Vagina (tissue), 2 donors: ENCODE measurements around the gene OR8B12. TPM values are rescaled to one million over a fixed set of nuclear protein-coding genes. Genes with fewer than 3 reads are reported as not detected.

Source experiments
- DNase-seq, 2 donors: peaks; one replicate each; pipeline ENCODE4 v3.0.0-alpha.2; 2017; ENCODE audit errors: extremely low spot score in 2 of 2
- H3K27ac ChIP-seq: fragments of 200-600 bp; sonication (generic); one replicate; pipeline ENCODE4 v1.5.1; 2019
- H3K27me3 ChIP-seq: fragments of 200-600 bp; sonication (generic); one replicate; pipeline ENCODE4 v1.5.1; 2019
- H3K36me3 ChIP-seq, 2 donors: fragments of 200-600 bp; sonication (generic); one replicate each; pipeline ENCODE4 v1.5.1; 2017 to 2019
- H3K4me1 ChIP-seq: fragments of 200-600 bp; sonication (generic); one replicate; pipeline ENCODE4 v1.5.1; 2019
- H3K4me3 ChIP-seq, 2 donors: fragments of 200-600 bp; sonication (generic); 1 replicate in 1 of 2; 2 replicates in 1 of 2; pipeline ENCODE4 v1.5.1; 2016 to 2019
- H3K9me3 ChIP-seq: fragments of 200-600 bp; sonication (generic); one replicate; pipeline ENCODE4 v1.5.1; 2019
- CTCF ChIP-seq, 3 experiments: fragments of 450-650 bp in 2 of 3; fragments of 200-600 bp in 1 of 3; sonication (generic) in 1 of 3; IDR thresholded peaks; one replicate each; pipeline ENCODE4 v1.5.1; 2017 to 2019; ENCODE audit warnings: antibody characterized with exemption in 3 of 3, mild to moderate bottlenecking in 2 of 3, moderate library complexity in 2 of 3
- POLR2A ChIP-seq, 2 donors: fragments of 450-650 bp; IDR thresholded peaks; one replicate each; pipeline ENCODE4 v1.6.1; 2017; ENCODE audit warnings: antibody characterized with exemption in 2 of 2, mild to moderate bottlenecking in 2 of 2, moderate library complexity in 2 of 2
- POLR2AphosphoS5 ChIP-seq, 2 donors: sonication (generic); formaldehyde crosslinking; IDR thresholded peaks; one replicate each; pipeline ENCODE4 v1.9.0; 2017; ENCODE audit warnings: antibody characterized with exemption in 2 of 2, mild to moderate bottlenecking in 2 of 2, low read depth in 1 of 2; ENCODE audit not compliant: insufficient read depth in 1 of 2
- intact Hi-C: fragments of 100-400 bp; cut with DNase I; formaldehyde crosslinking; loops from one replicate; pipeline ENCODE4 v1.15.1; 2023
- total RNA-seq: library from RNA; depleted of rRNA; stranded (reverse); fragments of >200 nt; gene quantifications from one replicate; pipeline ENCODE4 v1.2.3, GENCODE V29; 2016

OR8B12 gene
- total RNA-seq, 1 donor from 2014 or later = not detected

- intact Hi-C loops = no loop called here
- no peak for TF ChIP-seq CTCF (IDR thresholded peaks at IDR 0.05)
- no peak for TF ChIP-seq POLR2AphosphoS5 (IDR thresholded peaks at IDR 0.05; ENCODE audit: insufficient read depth in 1 of 2, low read depth in 1 of 2)
- TF ChIP-seq POLR2A (IDR thresholded peaks at IDR 0.05) = no peak
- Histone ChIP-seq H3K36me3 (no peaks in the 10 kb centered on the region), H3K9me3 (no peaks in the 10 kb centered on the region), H3K27me3 (no peaks in the 10 kb centered on the region), H3K4me3 (no peak overlapping the region), H3K27ac (no peak overlapping the region), H3K4me1 (no peaks in the 10 kb centered on the region)
- DNase-seq = no peak
These were observed 309 bp downstream of the OR8B12 start for GRCh38 chr11:124543145-124543544.

DNA sequence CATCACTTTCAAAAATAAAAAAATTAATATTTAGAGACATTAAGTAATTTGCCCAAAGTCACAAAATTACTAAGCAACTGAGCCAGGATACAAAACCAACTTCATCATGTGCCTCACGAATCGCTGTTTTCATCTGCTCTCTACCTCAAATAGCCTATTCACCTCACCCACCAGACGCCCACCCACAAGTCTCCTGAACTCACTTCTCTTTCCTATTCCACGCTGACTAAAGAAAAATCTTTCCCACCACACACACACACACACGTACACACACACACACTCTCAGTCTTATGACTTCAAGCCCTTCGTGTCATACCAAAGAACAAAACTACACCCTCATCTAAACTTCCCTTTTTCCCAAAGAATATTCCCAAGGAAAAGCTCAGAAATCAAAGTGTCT, 2.2 kb downstream of the OR8B12 start:
- TF ChIP-seq POLR2AphosphoS5 (IDR thresholded peaks at IDR 0.05; ENCODE audit: insufficient read depth in 1 of 2, low read depth in 1 of 2) = no peak
- no peak for TF ChIP-seq POLR2A (IDR thresholded peaks at IDR 0.05)
- TF ChIP-seq CTCF (IDR thresholded peaks at IDR 0.05) = no peak
- no peak overlapping the region for H3K27ac ChIP-seq
- no peaks in the 10 kb centered on the region for H3K36me3 ChIP-seq
- DNase-seq = no peak
- no peak overlapping the region for H3K4me3 ChIP-seq
- intact Hi-C loops = no loop called here
- no peaks in the 10 kb centered on the region for H3K4me1 ChIP-seq
- no peaks in the 10 kb centered on the region for H3K27me3 ChIP-seq
- no peaks in the 10 kb centered on the region for H3K9me3 ChIP-seq

GRCh38 chr11:124538019-124538418, 5.4 kb downstream of the OR8B12 start:
- TF ChIP-seq CTCF (IDR thresholded peaks at IDR 0.05) (no peak), POLR2AphosphoS5 (IDR thresholded peaks at IDR 0.05; ENCODE audit: insufficient read depth in 1 of 2, low read depth in 1 of 2) (no peak), POLR2A (IDR thresholded peaks at IDR 0.05) (no peak)
- Histone ChIP-seq H3K9me3 (no peaks in the 10 kb centered on the region), H3K27me3 (no peaks in the 10 kb centered on the region), H3K4me3 (no peak overlapping the region), H3K4me1 (no peaks in the 10 kb centered on the region), H3K36me3 (no peaks in the 10 kb centered on the region), H3K27ac (no peak overlapping the region)
- no peak for DNase-seq
- intact Hi-C loops = no loop called here

- no peak for DNase-seq
- Histone ChIP-seq H3K9me3 (no peaks in the 10 kb centered on the region), H3K27me3 (no peaks in the 10 kb centered on the region), H3K36me3 (no peaks in the 10 kb centered on the region), H3K4me3 (no peak overlapping the region), H3K4me1 (no peaks in the 10 kb centered on the region), H3K27ac (no peak overlapping the region)
- intact Hi-C loops = no loop called here
- TF ChIP-seq CTCF (IDR thresholded peaks at IDR 0.05) (no peak), POLR2AphosphoS5 (IDR thresholded peaks at IDR 0.05; ENCODE audit: insufficient read depth in 1 of 2, low read depth in 1 of 2) (no peak), POLR2A (IDR thresholded peaks at IDR 0.05) (no peak)
These were observed 6.9 kb downstream of the OR8B12 start for GRCh38 chr11:124536520-124536919.

GRCh38 chr11:124535552-124536232, 7.8 kb downstream of the OR8B12 start:
- intact Hi-C loops = no loop called here
- Histone ChIP-seq H3K36me3 (no peaks in the 10 kb centered on the region), H3K4me1 (no peaks in the 10 kb centered on the region), H3K27ac (no peak overlapping the region), H3K4me3 (no peak overlapping the region), H3K9me3 (no peaks in the 10 kb centered on the region), H3K27me3 (no peaks in the 10 kb centered on the region)
- DNase-seq = no peak
- TF ChIP-seq POLR2A (IDR thresholded peaks at IDR 0.05) (no peak), CTCF (IDR thresholded peaks at IDR 0.05) (no peak), POLR2AphosphoS5 (IDR thresholded peaks at IDR 0.05; ENCODE audit: insufficient read depth in 1 of 2, low read depth in 1 of 2) (no peak)
